Brain microvascular endothelial cell (primary cell): Measurements from ENCODE around the gene TXNDC2.

Source experiments
- DNase-seq: peaks from one replicate; pipeline ENCODE4 v3.0.0-alpha.2; 2020
- H3K27ac ChIP-seq: fragments of 250-450 bp; sonication (Bioruptor Pico); 2 replicates; pipeline ENCODE4 v1.5.1; 2020; ENCODE audit warnings: mild to moderate bottlenecking, moderate library complexity
- H3K27me3 ChIP-seq: fragments of 250-450 bp; sonication (Bioruptor Pico); replicated peaks from 2 replicates; pipeline ENCODE4 v1.5.1; 2020; ENCODE audit warnings: mild to moderate bottlenecking
- H3K36me3 ChIP-seq: fragments of 250-450 bp; sonication (Bioruptor Pico); replicated peaks from 2 replicates; pipeline ENCODE4 v1.5.1; 2020; ENCODE audit warnings: mild to moderate bottlenecking
- H3K4me3 ChIP-seq: 2 replicates; pipeline ENCODE4 v1.5.1; 2011; ENCODE audit warnings: low read depth, mild to moderate bottlenecking, control low read depth, low read length, moderate library complexity
- CTCF ChIP-seq: IDR thresholded peaks from 2 replicates; pipeline ENCODE4 v1.5.1; 2011; ENCODE audit warnings: low read depth, mild to moderate bottlenecking, moderate library complexity, low read length, control low read depth, inconsistent platforms; ENCODE audit errors: missing control alignments
- in situ Hi-C: cut with HindIII; loops from 2 replicates; pipeline ENCODE4 v1.10.0; 2017; ENCODE audit warnings: low sequenced_read_pairs, low pct_ligation_motif_present

TXNDC2 gene

GRCh38 chr18:9878095-9878494 is 7.7 kb upstream of the TXNDC2 start:
- in situ Hi-C loops, result no loop called here
- Histone ChIP-seq H3K4me3 (no peak overlapping the region), H3K36me3 (no peaks in the 10 kb centered on the region), H3K27ac (peak overlapping the region; percentile 72), H3K27me3 (no peaks in the 10 kb centered on the region)
- TF ChIP-seq CTCF, result no peak
- no peak for DNase-seq

GRCh38 chr18:9878783-9879242 is 7.0 kb upstream of the TXNDC2 start:
- no peaks in the 10 kb centered on the region for H3K27me3 ChIP-seq
- in situ Hi-C loops, result no loop called here

DNA sequence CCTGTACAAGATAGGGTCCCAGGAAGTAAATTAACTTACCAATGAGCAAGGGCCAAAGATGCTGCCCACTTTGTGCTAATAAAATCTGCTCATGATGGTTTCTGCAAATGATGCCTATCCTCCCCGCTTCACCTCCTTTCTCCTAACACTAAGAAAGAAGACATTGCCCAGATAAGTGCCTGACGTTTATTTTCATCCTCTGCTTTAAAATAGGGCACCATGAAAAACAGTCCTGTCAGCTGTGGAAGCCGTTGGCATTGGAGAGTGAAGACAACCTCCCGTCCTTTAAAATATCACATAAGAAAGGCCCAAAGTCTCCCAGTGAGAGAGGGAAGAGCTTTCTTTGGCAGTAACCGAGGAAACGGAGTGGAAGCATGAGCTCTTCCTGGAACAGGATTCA is 1.7 kb upstream of the TXNDC2 start:
- Histone ChIP-seq H3K27ac (no peak overlapping the region), H3K36me3 (no peaks in the 10 kb centered on the region)
- no peak for TF ChIP-seq CTCF

More at GRCh38 chr18:9878783-9879242, 7.0 kb upstream of the TXNDC2 start:
- Histone ChIP-seq H3K36me3 (no peaks in the 10 kb centered on the region), H3K4me3 (no peak overlapping the region), H3K27ac (no peak overlapping the region)
- TF ChIP-seq CTCF, result no peak
- DNase-seq, result no peak

GRCh38 chr18:9884532-9885140 is 1.1 kb upstream of the TXNDC2 start:
- in situ Hi-C loops, result no loop called here
- TF ChIP-seq CTCF, result no peak
- no peak for DNase-seq
- no peak overlapping the region for H3K4me3 ChIP-seq
- H3K27ac ChIP-seq, result no peak overlapping the region
- no peaks in the 10 kb centered on the region for H3K27me3 ChIP-seq
- no peaks in the 10 kb centered on the region for H3K36me3 ChIP-seq

More for the DNA sequence above, 1.7 kb upstream of the TXNDC2 start:
- no peak for DNase-seq
- in situ Hi-C loops, result no loop called here
- Histone ChIP-seq H3K27me3 (no peaks in the 10 kb centered on the region), H3K4me3 (no peak overlapping the region)

- TF ChIP-seq CTCF, result no peak
- no peak overlapping the region for H3K4me3 ChIP-seq
- no peak for DNase-seq
- no peaks in the 10 kb centered on the region for H3K27me3 ChIP-seq
- in situ Hi-C loops, result no loop called here
- no peaks in the 10 kb centered on the region for H3K36me3 ChIP-seq
- H3K27ac ChIP-seq, result no peak overlapping the region
These were observed 204 bp downstream of the TXNDC2 start for GRCh38 chr18:9886005-9886348.

DNA sequence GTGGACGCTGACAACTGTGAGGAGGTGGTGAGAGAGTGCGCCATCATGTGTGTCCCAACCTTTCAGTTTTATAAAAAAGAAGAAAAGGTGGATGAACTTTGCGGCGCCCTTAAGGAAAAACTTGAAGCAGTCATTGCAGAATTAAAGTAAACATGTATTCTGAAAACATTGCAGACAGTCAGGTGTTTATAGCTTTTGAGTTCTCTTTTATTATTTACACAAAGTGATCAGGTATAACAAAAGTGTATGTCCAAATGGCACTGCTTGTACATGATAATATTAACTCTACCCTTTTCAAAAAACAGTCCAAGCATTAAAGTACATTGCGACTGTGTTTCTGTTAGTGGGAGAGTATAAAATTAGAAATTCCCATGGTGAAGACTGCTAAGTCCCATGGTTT is 2.2 kb downstream of the TXNDC2 start:
- Histone ChIP-seq H3K27ac (no peak overlapping the region), H3K4me3 (no peak overlapping the region), H3K27me3 (no peaks in the 10 kb centered on the region), H3K36me3 (no peaks in the 10 kb centered on the region)
- in situ Hi-C loops, result no loop called here
- no peak for DNase-seq
- TF ChIP-seq CTCF, result no peak
